Fibroblast of pulmonary artery (primary cell): ENCODE data around the gene MAP7D1.
"Not testable (repeated sequence)": the region's sequence is repeated elsewhere in the genome, so short reads cannot be mapped to it uniquely, and the experiment has no call there.

Experiments used
- DNase-seq: peaks from one replicate; pipeline ENCODE4 v3.0.0-alpha.2; 2010; ENCODE audit warnings: low read depth
- H3K4me3 ChIP-seq: replicated peaks from 2 replicates; pipeline ENCODE4 v1.5.1; 2011; ENCODE audit warnings: low read depth, mild to moderate bottlenecking, control low read depth, low read length, moderate library complexity
- TF ChIP-seq, protein P1 (sequence below): IDR thresholded peaks from 2 replicates; pipeline ENCODE4 v1.5.1; 2011; ENCODE audit warnings: mild to moderate bottlenecking, control low read depth, low read length, inconsistent platforms; ENCODE audit errors: missing control alignments

MAP7D1 gene

DNA sequence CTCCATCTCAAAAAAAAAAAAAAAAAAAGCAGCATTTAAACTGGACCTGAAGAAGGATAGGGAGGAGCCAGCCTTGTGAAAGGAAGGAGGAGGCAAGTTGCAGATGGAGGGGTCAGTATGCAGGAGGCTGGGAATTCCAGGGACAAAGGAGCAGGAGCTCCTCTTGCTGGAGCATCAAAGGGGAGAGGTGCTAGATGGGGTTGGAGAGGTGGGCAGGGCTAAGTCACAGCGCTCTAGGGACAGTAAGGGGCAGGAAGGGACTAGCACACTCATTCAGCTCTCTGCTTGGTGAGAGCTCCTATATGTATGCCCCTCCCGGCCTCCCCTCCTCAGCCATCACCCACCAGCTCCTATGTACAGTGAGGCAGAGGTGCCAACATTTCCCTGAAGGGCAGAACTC is 26.8 kb downstream of the MAP7D1 start:
- no peak for DNase-seq
- H3K4me3 ChIP-seq: no peak overlapping the region
- TF ChIP-seq, protein P1, sequence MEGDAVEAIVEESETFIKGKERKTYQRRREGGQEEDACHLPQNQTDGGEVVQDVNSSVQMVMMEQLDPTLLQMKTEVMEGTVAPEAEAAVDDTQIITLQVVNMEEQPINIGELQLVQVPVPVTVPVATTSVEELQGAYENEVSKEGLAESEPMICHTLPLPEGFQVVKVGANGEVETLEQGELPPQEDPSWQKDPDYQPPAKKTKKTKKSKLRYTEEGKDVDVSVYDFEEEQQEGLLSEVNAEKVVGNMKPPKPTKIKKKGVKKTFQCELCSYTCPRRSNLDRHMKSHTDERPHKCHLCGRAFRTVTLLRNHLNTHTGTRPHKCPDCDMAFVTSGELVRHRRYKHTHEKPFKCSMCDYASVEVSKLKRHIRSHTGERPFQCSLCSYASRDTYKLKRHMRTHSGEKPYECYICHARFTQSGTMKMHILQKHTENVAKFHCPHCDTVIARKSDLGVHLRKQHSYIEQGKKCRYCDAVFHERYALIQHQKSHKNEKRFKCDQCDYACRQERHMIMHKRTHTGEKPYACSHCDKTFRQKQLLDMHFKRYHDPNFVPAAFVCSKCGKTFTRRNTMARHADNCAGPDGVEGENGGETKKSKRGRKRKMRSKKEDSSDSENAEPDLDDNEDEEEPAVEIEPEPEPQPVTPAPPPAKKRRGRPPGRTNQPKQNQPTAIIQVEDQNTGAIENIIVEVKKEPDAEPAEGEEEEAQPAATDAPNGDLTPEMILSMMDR: no peak

DNA sequence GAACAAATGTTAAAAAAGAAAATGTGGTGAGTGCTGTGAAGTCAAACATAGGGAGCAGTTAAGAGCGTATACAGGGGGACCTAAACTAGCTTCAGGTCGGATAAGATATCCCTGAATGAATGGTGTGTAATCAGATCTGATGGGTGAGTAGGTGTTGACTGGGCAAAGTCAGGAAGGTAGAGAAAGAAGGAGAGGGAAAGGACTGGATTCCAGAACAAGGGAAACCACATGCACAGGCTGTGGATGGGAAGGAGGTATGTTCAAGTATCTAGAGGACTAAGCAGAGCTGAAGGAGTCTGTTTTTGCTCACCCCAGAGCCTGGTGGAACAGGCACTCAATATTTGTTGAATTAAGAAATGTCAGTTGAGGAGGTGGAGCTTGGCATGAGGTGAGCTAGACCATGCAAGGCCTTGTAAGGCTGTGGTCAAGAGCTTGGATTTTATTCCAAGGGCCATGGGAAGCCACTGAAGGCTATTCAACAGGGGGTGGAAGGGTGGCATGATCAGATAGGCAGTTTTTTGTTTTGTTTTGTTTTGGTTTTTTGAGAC is 27.4 kb downstream of the MAP7D1 start:
- TF ChIP-seq, protein P1: no peak
- peak; percentile 42 for DNase-seq
- no peak overlapping the region for H3K4me3 ChIP-seq

DNA sequence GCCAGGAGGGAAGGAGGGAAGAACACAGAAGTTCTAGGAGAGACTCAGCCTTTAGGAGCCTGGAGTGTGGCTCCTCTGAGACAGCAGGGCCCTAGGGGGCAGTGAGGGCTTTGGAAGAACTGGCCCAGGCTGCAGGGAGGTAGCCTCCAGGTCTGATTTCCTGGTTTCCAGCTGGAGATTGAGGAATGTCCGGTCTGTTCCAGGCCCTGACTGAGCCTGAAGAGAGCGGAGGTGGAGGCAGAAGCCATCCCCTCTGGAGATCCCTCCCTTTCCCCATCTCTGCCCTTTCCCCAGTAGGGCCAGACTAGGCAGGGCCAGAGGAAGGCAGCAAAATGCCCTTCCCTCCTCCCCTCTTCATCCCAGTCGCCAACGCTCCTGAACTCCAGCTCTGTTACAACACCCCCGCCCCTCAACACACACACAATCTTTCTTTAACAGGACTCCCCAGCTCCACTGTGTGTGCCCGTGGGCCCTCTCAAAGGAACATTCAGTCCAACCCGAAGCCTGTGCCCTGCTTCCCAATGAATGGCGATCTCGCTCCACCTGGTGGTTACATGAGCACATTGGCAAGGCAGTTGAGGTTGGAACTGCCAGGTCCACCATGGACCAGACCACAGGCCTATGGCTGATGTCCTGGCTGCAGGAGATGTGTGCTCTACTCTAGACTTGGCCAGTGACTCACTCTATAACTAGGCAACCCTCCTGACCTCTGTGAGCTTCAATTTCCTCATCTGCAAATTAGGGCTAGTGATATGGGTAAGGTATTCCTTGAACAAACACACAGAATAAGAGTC is 32.0 kb downstream of the MAP7D1 start:
- peak; percentile 96 for DNase-seq
- no peak overlapping the region for H3K4me3 ChIP-seq
- TF ChIP-seq, protein P1: peak; percentile 94

DNA sequence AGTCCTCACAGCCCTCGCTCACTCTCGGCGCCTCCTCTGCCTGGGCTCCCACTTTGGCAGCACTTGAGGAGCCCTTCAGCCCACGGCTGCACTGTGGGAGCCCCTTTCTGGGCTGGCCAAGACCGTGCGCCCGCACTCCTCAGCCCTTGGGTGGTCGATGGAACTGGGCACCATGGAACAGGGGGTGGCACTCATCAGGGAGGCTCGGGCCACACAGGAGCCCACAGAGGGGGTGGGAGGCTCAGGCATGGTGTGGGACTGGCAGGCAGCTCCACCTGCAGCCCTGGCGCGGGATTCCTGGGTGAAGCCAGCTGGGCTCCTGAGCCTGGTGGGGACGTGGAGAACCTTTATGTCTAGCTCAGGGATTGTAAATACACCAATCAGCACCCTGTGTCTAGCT is 40.8 kb downstream of the MAP7D1 start:
- not testable (repeated sequence) for H3K4me3 ChIP-seq, DNase-seq

DNA sequence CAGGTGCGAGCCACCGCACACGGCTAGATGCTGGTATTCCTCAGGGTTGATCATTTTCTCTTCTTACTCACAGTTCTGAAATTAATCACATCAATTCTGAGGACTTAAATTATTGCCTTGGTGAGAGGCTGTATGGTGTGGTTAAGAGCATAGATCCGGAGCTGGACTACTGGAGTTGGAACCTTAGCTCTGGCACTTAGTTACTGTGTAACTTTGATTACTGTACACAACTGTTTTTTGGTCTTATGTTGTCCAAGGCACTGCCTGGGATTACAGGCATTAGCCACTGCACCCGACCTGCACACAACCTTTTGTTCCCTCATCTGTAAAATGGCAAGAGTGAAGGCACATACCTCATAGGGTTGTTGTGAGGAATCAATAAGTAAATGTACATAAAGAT is 42.7 kb downstream of the MAP7D1 start:
- no peak overlapping the region for H3K4me3 ChIP-seq
- TF ChIP-seq, protein P1: no peak
- no peak for DNase-seq

DNA sequence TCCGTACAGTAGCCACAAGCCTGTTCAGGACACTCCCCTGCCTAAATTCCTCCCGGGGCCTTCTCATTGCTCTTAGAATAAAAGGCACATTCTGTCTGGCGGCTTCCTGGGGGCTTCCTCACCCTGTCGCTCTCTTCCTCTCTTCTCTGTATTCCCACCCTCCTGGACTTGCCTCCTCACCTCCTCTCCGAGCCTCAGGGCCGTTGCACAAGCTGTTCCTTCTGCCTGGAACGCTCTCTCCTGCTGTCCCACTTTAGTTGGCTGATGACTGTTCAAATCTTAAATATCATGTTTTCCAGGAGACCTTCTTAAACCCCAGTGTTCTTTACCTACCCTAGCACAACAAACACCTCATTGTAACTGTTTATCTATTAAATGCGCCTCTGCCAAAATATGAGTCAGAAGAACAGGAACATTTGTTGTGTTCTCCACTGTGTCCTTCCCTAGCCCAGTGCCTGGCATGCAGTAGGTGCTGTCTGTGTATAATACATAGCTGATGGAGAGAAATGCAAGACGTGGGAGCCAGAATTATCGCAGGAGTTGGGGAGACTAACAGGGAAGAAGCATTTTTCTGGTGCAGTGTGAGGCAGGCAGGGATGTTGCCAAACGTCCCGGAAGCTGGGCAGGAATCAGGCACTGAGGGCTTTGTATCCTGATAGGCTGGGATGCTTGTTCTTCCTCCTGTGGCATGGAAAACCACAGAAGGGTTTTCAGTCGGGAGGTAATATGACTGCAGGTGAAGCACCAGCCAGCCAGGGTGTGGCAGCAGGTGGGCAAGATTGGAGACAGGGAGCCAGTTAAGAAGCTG is 44.2 kb downstream of the MAP7D1 start:
- H3K4me3 ChIP-seq: no peak overlapping the region
- TF ChIP-seq, protein P1: no peak
- DNase-seq: peak; percentile 86

DNA sequence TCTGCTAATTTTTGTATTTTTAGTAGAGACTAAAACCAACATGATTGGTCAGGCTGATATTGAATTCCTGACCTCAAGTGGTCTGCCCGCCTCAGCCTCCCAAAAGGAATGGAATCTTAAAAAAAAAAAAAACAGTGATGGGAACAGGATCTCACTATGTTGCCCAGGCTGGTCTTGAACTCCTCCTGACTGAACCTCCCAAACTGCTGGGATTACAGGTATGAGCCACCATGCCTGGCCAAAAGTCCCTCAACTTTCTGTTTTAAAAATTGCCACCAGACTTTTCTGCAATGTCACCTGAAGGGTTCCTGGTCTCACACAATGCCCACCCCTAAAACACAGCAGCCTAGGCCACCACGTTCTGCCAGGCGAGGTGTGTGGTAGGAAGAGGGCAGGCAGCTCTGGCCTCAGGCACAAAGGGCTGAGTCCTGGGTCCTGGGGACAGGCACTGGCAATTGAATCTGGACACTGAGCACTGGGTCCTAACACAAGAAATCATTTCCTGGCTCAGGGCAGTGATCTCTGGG is 47.1 kb downstream of the MAP7D1 start:
- TF ChIP-seq, protein P1: no peak
- no peak for DNase-seq
- H3K4me3 ChIP-seq: no peak overlapping the region
